Measurements from ENCODE around the gene ZBTB26. TPM values are rescaled to one million over a fixed set of nuclear protein-coding genes. Genes with fewer than 3 reads are reported as not detected.

ZBTB26 gene
- polyA plus RNA-seq: 2.3 TPM

- Mint-ChIP-seq H3K9me3 (no peaks in the 10 kb centered on the region), H3K36me3 (peaks cover 5% of the 10 kb centered on the region), H3K4me1 (peaks cover 12 to 17% (median 17%) of the 10 kb centered on the region in 3 donors), H3K4me3 (no peak within 1 kb of the TSS), H3K27ac (peak within 1 kb of the TSS in 2 of 3 donors; percentile 67 to 97), H3K27me3 (no peaks in the 10 kb centered on the region)
Observed at GRCh38 chr9:122931226-122932121, at the start of gene ZBTB26. Gene ZBTB26 (minus strand): TSS chr9:122931512. CDS start chr9:122919934, 11,578 bp downstream.

GRCh38 chr9:122978601-122979000, 47.3 kb upstream of the ZBTB26 start:
- H3K4me1 Mint-ChIP-seq: peaks cover 0 to 15% (median 4%) of the 10 kb centered on the region in 3 donors
- no peak overlapping the region for H3K4me3 Mint-ChIP-seq
- H3K27ac Mint-ChIP-seq: no peak overlapping the region
- no peaks in the 10 kb centered on the region for H3K27me3 Mint-ChIP-seq
- H3K9me3 Mint-ChIP-seq: no peaks in the 10 kb centered on the region
- peaks cover 12% of the 10 kb centered on the region for H3K36me3 Mint-ChIP-seq

- Mint-ChIP-seq H3K27ac (no peak overlapping the region), H3K4me3 (no peak overlapping the region), H3K36me3 (peaks cover 14% of the 10 kb centered on the region), H3K9me3 (no peaks in the 10 kb centered on the region), H3K4me1 (peaks cover 0 to 15% (median 3%) of the 10 kb centered on the region in 3 donors), H3K27me3 (no peaks in the 10 kb centered on the region)
Observed at GRCh38 chr9:122975196-122975595, 43.9 kb upstream of the ZBTB26 start.

GRCh38 chr9:122961139-122961538, 29.8 kb upstream of the ZBTB26 start:
- Mint-ChIP-seq H3K27me3 (no peaks in the 10 kb centered on the region), H3K4me3 (no peak overlapping the region), H3K9me3 (peaks cover 0 to 5% (median 3%) of the 10 kb centered on the region in 3 donors), H3K27ac (no peak overlapping the region), H3K36me3 (peaks cover 13% of the 10 kb centered on the region), H3K4me1 (no peaks in the 10 kb centered on the region)

- peaks cover 0 to 5% (median 3%) of the 10 kb centered on the region in 3 donors for H3K9me3 Mint-ChIP-seq
- H3K4me3 Mint-ChIP-seq: no peak overlapping the region
- H3K27me3 Mint-ChIP-seq: no peaks in the 10 kb centered on the region
- peaks cover 13% of the 10 kb centered on the region for H3K36me3 Mint-ChIP-seq
- H3K27ac Mint-ChIP-seq: no peak overlapping the region
- H3K4me1 Mint-ChIP-seq: peaks cover 6 to 18% (median 10%) of the 10 kb centered on the region in 3 donors
Observed at GRCh38 chr9:122955961-122956360, 24.6 kb upstream of the ZBTB26 start.

- peaks cover 9% of the 10 kb centered on the region for H3K36me3 Mint-ChIP-seq
- H3K27me3 Mint-ChIP-seq: no peaks in the 10 kb centered on the region
- H3K27ac Mint-ChIP-seq: no peak overlapping the region
- no peaks in the 10 kb centered on the region for H3K9me3 Mint-ChIP-seq
- no peak overlapping the region for H3K4me3 Mint-ChIP-seq
- peaks cover 17 to 30% (median 17%) of the 10 kb centered on the region in 3 donors for H3K4me1 Mint-ChIP-seq
Observed at GRCh38 chr9:122954253-122954691, 23.0 kb upstream of the ZBTB26 start.

- H3K9me3 Mint-ChIP-seq: no peaks in the 10 kb centered on the region
- peaks cover 21 to 43% (median 27%) of the 10 kb centered on the region in 3 donors for H3K4me1 Mint-ChIP-seq
- H3K4me3 Mint-ChIP-seq: no peak overlapping the region
Observed at GRCh38 chr9:122951056-122951455, 19.7 kb upstream of the ZBTB26 start.

GRCh38 chr9:122950263-122950662, 19.0 kb upstream of the ZBTB26 start:
- Mint-ChIP-seq H3K36me3 (peaks cover 9% of the 10 kb centered on the region), H3K27ac (no peak overlapping the region), H3K4me3 (no peak overlapping the region), H3K4me1 (peaks cover 24 to 41% (median 31%) of the 10 kb centered on the region in 3 donors), H3K27me3 (no peaks in the 10 kb centered on the region), H3K9me3 (no peaks in the 10 kb centered on the region)

More at GRCh38 chr9:122951056-122951455, 19.7 kb upstream of the ZBTB26 start:
- Mint-ChIP-seq H3K27me3 (no peaks in the 10 kb centered on the region), H3K27ac (no peak overlapping the region), H3K36me3 (peaks cover 9% of the 10 kb centered on the region)

- Mint-ChIP-seq H3K4me1 (peaks cover 20 to 41% (median 28%) of the 10 kb centered on the region in 3 donors), H3K4me3 (no peak overlapping the region), H3K27ac (no peak overlapping the region), H3K9me3 (no peaks in the 10 kb centered on the region), H3K36me3 (peaks cover 9% of the 10 kb centered on the region), H3K27me3 (no peaks in the 10 kb centered on the region)
Observed at GRCh38 chr9:122949696-122950095, 18.4 kb upstream of the ZBTB26 start.

- H3K27ac Mint-ChIP-seq: no peak overlapping the region
- peaks cover 21 to 40% (median 27%) of the 10 kb centered on the region in 3 donors for H3K4me1 Mint-ChIP-seq
- H3K9me3 Mint-ChIP-seq: no peaks in the 10 kb centered on the region
- H3K36me3 Mint-ChIP-seq: peaks cover 6% of the 10 kb centered on the region
- peak overlapping the region in 1 of 4 donors; percentile 1 for H3K4me3 Mint-ChIP-seq
- H3K27me3 Mint-ChIP-seq: no peaks in the 10 kb centered on the region
Observed at GRCh38 chr9:122948313-122948712, 17.0 kb upstream of the ZBTB26 start.

- Mint-ChIP-seq H3K36me3 (peaks cover 6% of the 10 kb centered on the region), H3K27ac (no peak overlapping the region), H3K4me1 (peaks cover 27 to 43% (median 33%) of the 10 kb centered on the region in 3 donors), H3K9me3 (no peaks in the 10 kb centered on the region), H3K4me3 (no peak overlapping the region), H3K27me3 (no peaks in the 10 kb centered on the region)
Observed at GRCh38 chr9:122946461-122947005, 15.2 kb upstream of the ZBTB26 start.

GRCh38 chr9:122944960-122945888, 13.9 kb upstream of the ZBTB26 start:
- peak overlapping the region in 1 of 4 donors; percentile 62 for H3K4me3 Mint-ChIP-seq

GRCh38 chr9:122941582-122942234, 10.4 kb upstream of the ZBTB26 start:
- Mint-ChIP-seq H3K4me1 (peaks cover 16 to 30% (median 26%) of the 10 kb centered on the region in 3 donors), H3K27ac (peak overlapping the region; percentile 74 to 94 (median 87)), H3K27me3 (no peaks in the 10 kb centered on the region), H3K36me3 (peaks cover 2% of the 10 kb centered on the region), H3K9me3 (no peaks in the 10 kb centered on the region), H3K4me3 (peak overlapping the region; percentile 83 to 99 (median 93))

More at GRCh38 chr9:122944960-122945888, 13.9 kb upstream of the ZBTB26 start:
- no peaks in the 10 kb centered on the region for H3K9me3 Mint-ChIP-seq
- H3K27me3 Mint-ChIP-seq: no peaks in the 10 kb centered on the region
- H3K27ac Mint-ChIP-seq: peak overlapping the region in 1 of 3 donors; percentile 72
- H3K4me1 Mint-ChIP-seq: peaks cover 24 to 45% (median 36%) of the 10 kb centered on the region in 3 donors
- H3K36me3 Mint-ChIP-seq: peaks cover 2% of the 10 kb centered on the region

All from IgD-negative memory B cell (primary cell).